Fibroblast of skin of scalp (primary cell): ENCODE results near the gene COA3.
"Not testable (repeated sequence)": the region's sequence is repeated elsewhere in the genome, so short reads cannot be mapped to it uniquely, and the experiment has no call there.

Experiments used
- DNase-seq: peaks from one replicate; pipeline ENCODE4 v3.0.0-alpha.2; 2013

Gene COA3

GRCh38 chr17:42781639-42782165, 16.8 kb downstream of the COA3 start:
- no peak for DNase-seq

GRCh38 chr17:42780851-42781638, 17.5 kb downstream of the COA3 start:
- DNase-seq: no peak

GRCh38 chr17:42779936-42780850, 18.3 kb downstream of the COA3 start, which contains the start of gene WNK4:
TSS of gene WNK4 (plus strand) at chr17:42780610. CDS start at chr17:42780699, 89 bp downstream.
- peak; percentile 23 for DNase-seq

GRCh38 chr17:42779304-42779935, 19.1 kb downstream of the COA3 start:
- no peak for DNase-seq

- DNase-seq: no peak
Measured at GRCh38 chr17:42778570-42778969, 19.9 kb downstream of the COA3 start.

- DNase-seq: peak; percentile 47
Measured at GRCh38 chr17:42775534-42776098, 22.9 kb downstream of the COA3 start.

- DNase-seq: peak; percentile 41
Measured at GRCh38 chr17:42774066-42774745, 24.3 kb downstream of the COA3 start.

- peak; percentile 89 for DNase-seq
Measured at GRCh38 chr17:42773290-42774035, 25.0 kb downstream of the COA3 start, which contains the start of gene VPS25. TSS of gene VPS25 (plus strand) at chr17:42773449. CDS start at chr17:42773476, 27 bp downstream.

GRCh38 chr17:42772945-42773289, 25.6 kb downstream of the COA3 start:
- no peak for DNase-seq

GRCh38 chr17:42769964-42770363, 28.5 kb downstream of the COA3 start:
- not testable (repeated sequence) for DNase-seq

GRCh38 chr17:42768006-42768405, 30.5 kb downstream of the COA3 start:
- DNase-seq: not testable (repeated sequence)

- no peak for DNase-seq
Measured at GRCh38 chr17:42767512-42767911, 31.0 kb downstream of the COA3 start.

GRCh38 chr17:42766124-42766523, 32.4 kb downstream of the COA3 start:
- DNase-seq: no peak

GRCh38 chr17:42761638-42762037, 36.9 kb downstream of the COA3 start:
- no peak for DNase-seq

- DNase-seq: no peak
Measured at GRCh38 chr17:42760652-42761581, 37.6 kb downstream of the COA3 start, which contains the start of gene RAMP2. TSS of gene RAMP2 (plus strand) at chr17:42761227. CDS start at chr17:42761262, 35 bp downstream.

- DNase-seq: no peak
Measured at GRCh38 chr17:42759982-42760651, 38.4 kb downstream of the COA3 start.

- DNase-seq: no peak
Measured at GRCh38 chr17:42754782-42755181, 43.7 kb downstream of the COA3 start.

GRCh38 chr17:42751628-42752027, 46.9 kb downstream of the COA3 start:
- peak; percentile 27 for DNase-seq

GRCh38 chr17:42750739-42751344, 47.7 kb downstream of the COA3 start:
- DNase-seq: no peak
